Astrocyte (in vitro differentiated cells and primary cell): ENCODE data around the gene ZBTB16. TPM values are rescaled to one million over a fixed set of nuclear protein-coding genes. Genes with fewer than 3 reads are reported as not detected.

Experiments
- DNase-seq: peaks from one replicate; pipeline ENCODE4 v3.0.0-alpha.2; 2010; ENCODE audit warnings: low read depth
- FAIRE-seq: peaks from 2 replicates; lab custom pipeline; 2011; peaks lifted over from hg19 to GRCh38; lab: Jason Lieb, UNC
- H2AFZ ChIP-seq: 2 replicates; pipeline ENCODE4 v1.6.0; 2012; ENCODE audit warnings: low read depth, low read length, inconsistent platforms
- H3K27ac ChIP-seq: 2 replicates; pipeline ENCODE4 v1.5.1; 2011; ENCODE audit warnings: low read depth, low read length, inconsistent platforms
- H3K27me3 ChIP-seq: 2 replicates; pipeline ENCODE4 v1.6.0; 2011; ENCODE audit warnings: low read length, inconsistent platforms; ENCODE audit not compliant: insufficient read depth
- H3K36me3 ChIP-seq: 2 replicates; pipeline ENCODE4 v1.5.1; 2011; ENCODE audit warnings: low read length, inconsistent platforms; ENCODE audit not compliant: insufficient read depth
- H3K4me1 ChIP-seq: 2 replicates; pipeline ENCODE4 v1.5.1; 2011; ENCODE audit warnings: low read length, inconsistent platforms; ENCODE audit not compliant: insufficient read depth
- H3K4me2 ChIP-seq: 2 replicates; pipeline ENCODE4 v1.6.0; 2012; ENCODE audit warnings: low read length, inconsistent platforms
- H3K4me3 ChIP-seq: 2 replicates; pipeline ENCODE4 v1.5.1; 2011; ENCODE audit warnings: low read depth, mild to moderate bottlenecking, low read length, inconsistent platforms; ENCODE audit not compliant: insufficient read depth
- H3K79me2 ChIP-seq: 2 replicates; pipeline ENCODE4 v1.6.0; 2012; ENCODE audit warnings: mild to moderate bottlenecking, low read length, inconsistent platforms; ENCODE audit not compliant: insufficient read depth
- H3K9ac ChIP-seq: 2 replicates; pipeline ENCODE4 v1.6.0; 2012; ENCODE audit warnings: mild to moderate bottlenecking, low read length, inconsistent platforms
- H3K9me3 ChIP-seq: 2 replicates; pipeline ENCODE4 v1.5.1; 2012; ENCODE audit warnings: low read depth, mild to moderate bottlenecking, low read length, inconsistent platforms; ENCODE audit not compliant: insufficient read depth
- H4K20me1 ChIP-seq: 2 replicates; pipeline ENCODE4 v1.6.0; 2012; ENCODE audit warnings: low read length, inconsistent platforms; ENCODE audit not compliant: insufficient read depth
- H3K27ac Mint-ChIP-seq: one replicate; pipeline ENCODE4 v1.8.0; 2021; ENCODE audit warnings: mild to moderate bottlenecking, mixed read lengths; ENCODE audit not compliant: unreplicated experiment
- H3K27me3 Mint-ChIP-seq: one replicate; pipeline ENCODE4 v1.8.0; 2021; ENCODE audit warnings: low read depth, mixed read lengths; ENCODE audit not compliant: unreplicated experiment
- H3K36me3 Mint-ChIP-seq: one replicate; pipeline ENCODE4 v1.8.0; 2021; ENCODE audit warnings: low read depth, mixed read lengths; ENCODE audit not compliant: unreplicated experiment
- H3K4me1 Mint-ChIP-seq: one replicate; pipeline ENCODE4 v1.8.0; 2021; ENCODE audit warnings: low read depth, mixed read lengths; ENCODE audit not compliant: unreplicated experiment
- H3K4me3 Mint-ChIP-seq: one replicate; pipeline ENCODE4 v1.8.0; 2021; ENCODE audit warnings: mild to moderate bottlenecking, moderate library complexity, mixed read lengths; ENCODE audit not compliant: unreplicated experiment
- H3K9me3 Mint-ChIP-seq: one replicate; pipeline ENCODE4 v1.8.0; 2021; ENCODE audit warnings: mild to moderate bottlenecking, mixed read lengths; ENCODE audit not compliant: unreplicated experiment
- CTCF ChIP-seq: IDR thresholded peaks from 2 replicates; pipeline ENCODE4 v1.5.1; 2011; ENCODE audit warnings: low read depth, mild to moderate bottlenecking, inconsistent platforms, low read length, moderate library complexity; ENCODE audit not compliant: insufficient read depth
- EZH2 ChIP-seq: IDR thresholded peaks from 2 replicates; pipeline ENCODE4 v1.6.1; 2012; ENCODE audit warnings: mild to moderate bottlenecking, low read length, inconsistent platforms; ENCODE audit not compliant: insufficient read depth
- total RNA-seq: library from RNA; stranded (reverse); gene quantifications from 2 replicates; pipeline ENCODE4 v1.2.1, GENCODE V29; 2021

The ZBTB16 gene
- total RNA-seq, 1 donor from 2014 or later: 0.50 TPM

GRCh38 chr11:114252767-114253166, 193.3 kb downstream of the ZBTB16 start:
- Histone ChIP-seq H2AFZ (no peak overlapping the region), H4K20me1 (no peaks in the 10 kb centered on the region), H3K9me3 (no peaks in the 10 kb centered on the region), H3K27me3 (peaks cover 11% of the 10 kb centered on the region), H3K27ac (no peak overlapping the region), H3K4me3 (no peak overlapping the region), H3K4me2 (no peak overlapping the region), H3K79me2 (no peaks in the 10 kb centered on the region), H3K36me3 (no peaks in the 10 kb centered on the region), H3K4me1 (no peaks in the 10 kb centered on the region), H3K9ac (no peak overlapping the region)
- DNase-seq (no peak), FAIRE-seq (no peak)
- no peaks in the 10 kb centered on the region for H3K36me3 Mint-ChIP-seq
- H3K4me1 Mint-ChIP-seq: peaks cover 6% of the 10 kb centered on the region
- no peak overlapping the region for H3K4me3 Mint-ChIP-seq
- TF ChIP-seq EZH2: no peak
- TF ChIP-seq CTCF: no peak
- no peak overlapping the region for H3K27ac Mint-ChIP-seq
- H3K9me3 Mint-ChIP-seq: peaks cover 4% of the 10 kb centered on the region
- H3K27me3 Mint-ChIP-seq: peaks cover 40% of the 10 kb centered on the region

DNA sequence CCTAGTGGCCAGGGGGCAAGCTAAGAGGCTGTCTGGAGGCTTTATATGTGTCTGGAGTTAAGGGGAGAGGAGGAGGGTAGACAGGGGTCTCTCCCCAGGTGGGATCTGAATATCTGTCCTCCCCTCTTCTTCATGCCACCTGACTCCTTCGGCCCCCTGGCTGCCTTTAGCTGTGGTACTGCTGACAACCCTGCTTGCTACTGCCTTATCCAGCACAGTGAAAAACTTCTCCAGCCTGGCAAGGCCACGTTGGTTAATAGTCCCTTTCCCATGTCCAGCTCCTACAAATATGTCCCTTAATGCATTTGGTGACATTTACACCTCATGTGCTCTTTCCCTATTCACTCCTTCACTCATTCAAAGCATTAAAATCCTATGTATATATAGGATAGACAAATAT, 194.3 kb downstream of the ZBTB16 start:
- peaks cover 40% of the 10 kb centered on the region for H3K27me3 Mint-ChIP-seq
- H3K4me3 Mint-ChIP-seq: no peak overlapping the region
- Histone ChIP-seq H2AFZ (no peak overlapping the region), H3K36me3 (no peaks in the 10 kb centered on the region), H3K4me2 (no peak overlapping the region), H4K20me1 (no peaks in the 10 kb centered on the region), H3K4me3 (no peak overlapping the region), H3K27ac (no peak overlapping the region), H3K27me3 (peaks cover 17% of the 10 kb centered on the region), H3K79me2 (no peaks in the 10 kb centered on the region), H3K9me3 (no peaks in the 10 kb centered on the region), H3K4me1 (no peaks in the 10 kb centered on the region), H3K9ac (no peak overlapping the region)
- peaks cover 6% of the 10 kb centered on the region for H3K4me1 Mint-ChIP-seq
- H3K27ac Mint-ChIP-seq: no peak overlapping the region
- H3K36me3 Mint-ChIP-seq: no peaks in the 10 kb centered on the region
- FAIRE-seq (no peak), DNase-seq (no peak)
- H3K9me3 Mint-ChIP-seq: peaks cover 4% of the 10 kb centered on the region
- TF ChIP-seq CTCF (no peak), EZH2 (no peak)

DNA sequence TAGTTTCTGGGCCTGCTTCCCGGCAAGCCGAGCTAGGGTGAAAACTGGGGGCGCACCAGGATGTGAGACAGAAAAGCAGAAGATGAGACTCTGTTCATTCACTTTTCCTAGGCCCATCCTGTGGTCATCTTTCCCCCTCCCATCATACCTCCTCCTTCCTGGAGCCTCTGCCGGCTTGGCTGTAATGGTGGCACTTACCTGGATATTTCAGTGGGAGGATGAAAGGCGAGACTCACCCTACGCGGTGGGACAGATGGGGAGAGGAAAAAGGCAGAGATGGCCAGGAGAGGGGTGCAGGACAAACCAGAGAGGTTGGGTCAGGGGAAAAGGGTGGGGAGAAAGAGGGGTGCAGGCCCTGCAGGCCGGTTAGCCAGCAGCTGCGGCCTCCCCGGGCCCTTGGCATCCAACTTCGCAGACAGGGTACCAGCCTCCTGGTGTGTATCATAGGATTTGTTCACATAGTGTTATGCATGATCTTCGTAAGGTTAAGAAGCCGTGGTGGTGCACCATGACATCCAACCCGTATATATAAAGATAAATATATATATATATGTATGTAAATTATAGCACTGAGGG, 195.1 kb downstream of the ZBTB16 start:
- Histone ChIP-seq H3K9ac (no peak overlapping the region), H3K36me3 (no peaks in the 10 kb centered on the region), H3K79me2 (no peaks in the 10 kb centered on the region), H3K4me1 (no peaks in the 10 kb centered on the region), H2AFZ (no peak overlapping the region), H3K9me3 (no peaks in the 10 kb centered on the region), H3K4me2 (no peak overlapping the region), H3K27me3 (peaks cover 20% of the 10 kb centered on the region), H3K4me3 (no peak overlapping the region), H4K20me1 (no peaks in the 10 kb centered on the region), H3K27ac (no peak overlapping the region)
- TF ChIP-seq CTCF (no peak), EZH2 (no peak)
- FAIRE-seq (no peak), DNase-seq (no peak)
- Mint-ChIP-seq H3K9me3 (peaks cover 4% of the 10 kb centered on the region), H3K36me3 (no peaks in the 10 kb centered on the region), H3K4me3 (no peak overlapping the region), H3K4me1 (peaks cover 6% of the 10 kb centered on the region), H3K27me3 (peaks cover 45% of the 10 kb centered on the region), H3K27ac (no peak overlapping the region)
